Thyroid gland (tissue), 4 donors: Measurements from ENCODE around the gene FANCC.

Experiments
- CTCF ChIP-seq, 6 experiments: fragments of 200-600 bp in 3 of 6; fragments of 450-650 bp in 3 of 6; sonication (generic) in 3 of 6; IDR thresholded peaks; one replicate each; pipeline ENCODE4 v1.5.1; 2016 to 2019; ENCODE audit warnings: antibody characterized with exemption in 6 of 6, mild to moderate bottlenecking in 2 of 6, inconsistent platforms in 1 of 6, moderate library complexity in 1 of 6
- POLR2A ChIP-seq, 2 donors: fragments of 450-650 bp; IDR thresholded peaks; one replicate each; pipeline ENCODE4 v1.6.1; 2017; ENCODE audit warnings: antibody characterized with exemption in 2 of 2, mild to moderate bottlenecking in 2 of 2, moderate library complexity in 1 of 2

- TF ChIP-seq CTCF (IDR thresholded peaks at IDR 0.05), result no peak
- no peak for TF ChIP-seq POLR2A (IDR thresholded peaks at IDR 0.05)
Observed at GRCh38 chr9:95343725-95344287, 26.3 kb upstream of the FANCC start.
